H1 (cell line): Measurements from ENCODE around the gene TRIM44. TPM values are rescaled to one million over a fixed set of nuclear protein-coding genes. Genes with fewer than 3 reads are reported as not detected.

Source experiments
- CTCF ChIA-PET: fragments of 300-600 bp; sonication (Branson Sonifier 250); formaldehyde crosslinking; loops from one replicate; lab custom pipeline; 2021; ENCODE audit not compliant: partially characterized antibody; lab: Charles Lee
- POLR2A ChIA-PET: fragments of 300-600 bp; sonication (Branson Sonifier 250); formaldehyde crosslinking; loops from one replicate; lab custom pipeline; 2021; ENCODE audit warnings: inconsistent platforms; ENCODE audit not compliant: partially characterized antibody; lab: Charles Lee
- DNase-seq, 2 experiments: peaks; one replicate each; pipeline versions ENCODE4 v3.0.0 to v3.0.0-alpha.2; 2010 to 2022; ENCODE audit warnings: low spot score in 2 of 2, low read depth in 1 of 2, mixed read lengths in 1 of 2
- FAIRE-seq: peaks from 2 replicates; lab custom pipeline; 2011; peaks lifted over from hg19 to GRCh38; lab: Jason Lieb, UNC
- H2AFZ ChIP-seq: 2 replicates; pipeline ENCODE4 v1.8.1; 2012; ENCODE audit warnings: low read length, inconsistent platforms
- H2AK5ac ChIP-seq: 2 replicates; pipeline ENCODE4 v1.6.1; 2013; ENCODE audit warnings: low read depth, low read length
- H2BK120ac ChIP-seq: replicated peaks from 2 replicates; pipeline ENCODE3; 2013; ENCODE audit warnings: low read depth, low read length, inconsistent platforms
- H2BK12ac ChIP-seq: 2 replicates; pipeline ENCODE4 v1.6.1; 2013; ENCODE audit warnings: low read depth, low read length
- H2BK15ac ChIP-seq: 2 replicates; pipeline ENCODE4 v1.6.1; 2013; ENCODE audit warnings: low read length
- H2BK20ac ChIP-seq: 2 replicates; pipeline ENCODE4 v1.6.1; 2013; ENCODE audit warnings: low read length
- H2BK5ac ChIP-seq: 2 replicates; pipeline ENCODE4 v1.6.1; 2013; ENCODE audit warnings: low read depth, low read length
- H3K14ac ChIP-seq: 2 replicates; pipeline ENCODE4 v1.6.1; 2013; ENCODE audit warnings: inconsistent platforms; ENCODE audit not compliant: insufficient read length
- H3K18ac ChIP-seq: 2 replicates; pipeline ENCODE4 v1.6.1; 2013; ENCODE audit warnings: low read length; ENCODE audit errors: extremely low read depth
- H3K23ac ChIP-seq: 2 replicates; pipeline ENCODE4 v1.6.1; 2013; ENCODE audit warnings: inconsistent platforms; ENCODE audit not compliant: insufficient read length
- H3K23me2 ChIP-seq: 2 replicates; pipeline ENCODE4 v1.6.1; 2013; ENCODE audit warnings: low read depth, low read length
- H3K27ac ChIP-seq: 2 replicates; pipeline ENCODE4 v1.6.1; 2011; ENCODE audit warnings: low read depth, low read length, inconsistent platforms
- H3K27me3 ChIP-seq, 4 experiments: replicated peaks in 1 of 4; 1 replicate in 1 of 4; 2 replicates in 3 of 4; pipeline versions ENCODE4 v1.6.1 to v1.8.1; 2011 to 2013; ENCODE audit warnings: low read length in 3 of 4, mild to moderate bottlenecking in 3 of 4, inconsistent platforms in 2 of 4, mixed read lengths in 2 of 4, moderate library complexity in 1 of 4; ENCODE audit not compliant: control insufficient read depth in 3 of 4, insufficient read depth in 3 of 4; ENCODE audit errors: extremely low read depth in 1 of 4
- H3K36me3 ChIP-seq, 4 experiments: 2 replicates each; pipeline versions ENCODE4 v1.6.1 to v1.8.1; 2011 to 2013; ENCODE audit warnings: mild to moderate bottlenecking in 4 of 4, low read length in 3 of 4, moderate library complexity in 2 of 4, control low read depth in 1 of 4, inconsistent platforms in 1 of 4; ENCODE audit not compliant: insufficient read depth in 4 of 4, control insufficient read depth in 2 of 4
- H3K4ac ChIP-seq: replicated peaks from 2 replicates; pipeline ENCODE3; 2013; ENCODE audit warnings: low read length, low read depth, mixed read lengths, inconsistent platforms; ENCODE audit not compliant: insufficient read length
- H3K4me1 ChIP-seq, 4 experiments: replicated peaks in 1 of 4; 1 replicate in 1 of 4; 2 replicates in 3 of 4; pipeline versions ENCODE4 v1.6.1 to v1.8.1; 2011 to 2013; ENCODE audit warnings: low read length in 3 of 4, inconsistent platforms in 2 of 4, mixed read lengths in 1 of 4; ENCODE audit not compliant: insufficient read depth in 4 of 4, control insufficient read depth in 3 of 4
- H3K4me2 ChIP-seq, 2 experiments: 2 replicates each; pipeline versions ENCODE4 v1.6.1 to v1.8.1; 2011 to 2013; ENCODE audit warnings: low read depth in 2 of 2, low read length in 2 of 2, control low read depth in 1 of 2, inconsistent platforms in 1 of 2, mild to moderate bottlenecking in 1 of 2; ENCODE audit not compliant: insufficient read depth in 1 of 2
- H3K4me3 ChIP-seq, 4 experiments: fragments of 200-600, 300-600 bp in 1 of 4; sonication (generic), shearing (Covaris generic), sonication (Bioruptor Twin) in 1 of 4; 2 replicates each; pipeline versions ENCODE4 v1.5.1 to v1.8.1; 2011 to 2016; ENCODE audit warnings: low read length in 4 of 4, low read depth in 3 of 4, control low read depth in 2 of 4, inconsistent platforms in 2 of 4, mild to moderate bottlenecking in 2 of 4, mixed read lengths in 1 of 4, moderate library complexity in 1 of 4; ENCODE audit not compliant: insufficient read depth in 2 of 4; ENCODE audit errors: extremely low read depth in 1 of 4
- H3K56ac ChIP-seq: replicated peaks from 2 replicates; pipeline ENCODE3; 2013; ENCODE audit warnings: low read depth, mild to moderate bottlenecking, mixed read lengths, low read length, inconsistent platforms; ENCODE audit not compliant: insufficient read length
- H3K79me1 ChIP-seq: 2 replicates; pipeline ENCODE4 v1.6.1; 2013; ENCODE audit warnings: low read depth, low read length, control low read depth
- H3K79me2 ChIP-seq, 2 experiments: 2 replicates each; pipeline versions ENCODE4 v1.6.1 to v1.8.1; 2012 to 2013; ENCODE audit warnings: low read length in 2 of 2, mild to moderate bottlenecking in 2 of 2, inconsistent platforms in 1 of 2; ENCODE audit not compliant: insufficient read depth in 2 of 2, control insufficient read depth in 1 of 2
- H3K9ac ChIP-seq, 4 experiments: replicated peaks in 1 of 4; 1 replicate in 1 of 4; 2 replicates in 3 of 4; pipeline versions ENCODE4 v1.6.1 to v1.8.1; 2011 to 2013; ENCODE audit warnings: low read depth in 3 of 4, low read length in 3 of 4, control low read depth in 2 of 4, mild to moderate bottlenecking in 2 of 4, moderate library complexity in 2 of 4, inconsistent platforms in 1 of 4; ENCODE audit errors: extremely low read depth in 1 of 4
- H3K9me3 ChIP-seq, 2 experiments: 2 replicates each; pipeline versions ENCODE4 v1.6.1 to v1.8.1; 2012 to 2013; ENCODE audit warnings: mild to moderate bottlenecking in 2 of 2, moderate library complexity in 2 of 2, control low read depth in 1 of 2, inconsistent platforms in 1 of 2, low read depth in 1 of 2, low read length in 1 of 2, mixed read lengths in 1 of 2; ENCODE audit not compliant: insufficient read depth in 2 of 2
- H4K20me1 ChIP-seq, 2 experiments: replicated peaks in 1 of 2; 2 replicates each; pipeline versions ENCODE3 to v1.8.1; 2011 to 2013; ENCODE audit warnings: inconsistent platforms in 2 of 2, low read length in 2 of 2, mild to moderate bottlenecking in 1 of 2; ENCODE audit not compliant: insufficient read depth in 2 of 2, control insufficient read depth in 1 of 2
- H4K5ac ChIP-seq: 2 replicates; pipeline ENCODE4 v1.6.1; 2013; ENCODE audit warnings: low read length, low read depth, mixed read lengths, inconsistent platforms; ENCODE audit not compliant: insufficient read length
- H4K8ac ChIP-seq: 2 replicates; pipeline ENCODE4 v1.8.0; 2013; ENCODE audit warnings: mild to moderate bottlenecking, moderate library complexity, low read length, inconsistent platforms; ENCODE audit not compliant: insufficient read depth; ENCODE audit errors: extremely low read depth
- H4K91ac ChIP-seq: replicated peaks from 2 replicates; pipeline ENCODE3; 2013; ENCODE audit warnings: low read length, mixed read lengths, inconsistent platforms; ENCODE audit not compliant: insufficient read length
- CREB1 ChIP-seq: IDR thresholded peaks from 2 replicates; pipeline ENCODE4 v1.6.1; 2012; ENCODE audit warnings: inconsistent platforms
- HDAC2 ChIP-seq, 2 experiments: fragments of 300-600 bp in 1 of 2; sonication (generic) in 1 of 2; IDR thresholded peaks; 2 replicates each; pipeline ENCODE4 v1.6.1; 2011 to 2012; ENCODE audit warnings: low read depth in 2 of 2, low read length in 2 of 2, mild to moderate bottlenecking in 2 of 2, moderate library complexity in 2 of 2, borderline replicate concordance in 1 of 2, inconsistent platforms in 1 of 2
- JUN ChIP-seq: IDR thresholded peaks from 2 replicates; pipeline ENCODE4 v1.6.1; 2011; ENCODE audit warnings: low read depth, mild to moderate bottlenecking, improper control_type of control experiment, low read length
- NANOG ChIP-seq: IDR thresholded peaks from 2 replicates; pipeline ENCODE4 v1.6.1; 2011; ENCODE audit warnings: low read length, low read depth, mild to moderate bottlenecking, inconsistent platforms; ENCODE audit not compliant: insufficient read depth, poor library complexity, severe bottlenecking
- RNF2 ChIP-seq: fragments of 200-900, 300-1000 bp; sonication (generic); IDR thresholded peaks from 2 replicates; pipeline ENCODE4 v1.7.1; 2016; ENCODE audit warnings: borderline replicate concordance, low read depth, mild to moderate bottlenecking, antibody characterized with exemption, low read length; ENCODE audit not compliant: poor library complexity, severe bottlenecking; ENCODE audit errors: missing control alignments
- RXRA ChIP-seq: IDR thresholded peaks from 2 replicates; pipeline ENCODE4 v1.6.1; 2011; ENCODE audit warnings: low read depth, mild to moderate bottlenecking, low read length, moderate library complexity; ENCODE audit not compliant: insufficient read depth
- SUZ12 ChIP-seq: fragments of 200-600 bp; sonication (generic); IDR thresholded peaks from 2 replicates; pipeline ENCODE4 v1.6.1; 2012; ENCODE audit warnings: mild to moderate bottlenecking, inconsistent platforms, low read length, moderate library complexity, mixed read lengths
- TAF7 ChIP-seq: optimal IDR thresholded peaks from 2 replicates; pipeline ENCODE3; 2011; ENCODE audit warnings: low read depth, mild to moderate bottlenecking, inconsistent platforms, low read length, moderate library complexity, borderline replicate concordance
- USF2 ChIP-seq: IDR thresholded peaks from 2 replicates; pipeline ENCODE4 v1.6.1; 2011; ENCODE audit warnings: low read length, improper control_type of control experiment
- YY1 ChIP-seq: IDR thresholded peaks from 2 replicates; pipeline ENCODE4 v1.6.1; 2011; ENCODE audit warnings: low read depth, mild to moderate bottlenecking, low read length
- WGBS, 2 experiments: shearing (Covaris generic) in 1 of 2; methylation state at CpG; one replicate each; pipeline versions ENCODE4 v1.1.6 to v1.1.7; 2013 to 2015; ENCODE audit warnings: low lambda C conversion rate in 2 of 2, mixed read lengths in 2 of 2, inconsistent platforms in 1 of 2, low coverage in 1 of 2, missing lambda C conversion rate in 1 of 2; ENCODE audit not compliant: insufficient replicate concordance in 2 of 2, insufficient coverage in 1 of 2, insufficient read length in 1 of 2; ENCODE audit errors: extremely low coverage in 1 of 2, missing lambda C conversion rate in 1 of 2; 5-methylcytosine and 5-hydroxymethylcytosine counted together
- polyA plus RNA-seq, 7 experiments: library from polyadenylated mRNA; depleted of rRNA in 3 of 7; stranded (reverse) in 5 of 7; unstranded in 2 of 7; fragments of >200 nt in 5 of 7; fragments of 200-250 nt in 2 of 7; gene quantifications; 1 replicate in 5 of 7; 2 replicates in 1 of 7; 4 replicates in 1 of 7; pipeline versions ENCODE4 v1.2.1 to v1.2.3, GENCODE V29; 2011 to 2013; ENCODE audit warnings: missing spikeins in 2 of 7, mixed read lengths in 2 of 7
- total RNA-seq: library from RNA; stranded (reverse); fragmentation: NEBNext Ultra II Directional; extraction: Animal tissue kit (Norgen Biotek cat#: 25700); gene quantifications from 2 replicates; pipeline ENCODE4 v1.2.1, GENCODE V29; 2021

The TRIM44 gene
- total and polyA plus RNA-seq, 2 of the 8 experiments (the other 6 are each of a cell fraction or from before 2014, with no cell fraction given), result 13.9 to 34.4 TPM

GRCh38 chr11:35848616-35849015 is 186.0 kb downstream of the TRIM44 start:
- POLR2A ChIA-PET, result no interaction called here
- Histone ChIP-seq H3K23me2 (no peaks in the 10 kb centered on the region), H4K5ac (no peak overlapping the region), H3K79me1 (no peaks in the 10 kb centered on the region), H3K18ac (no peak overlapping the region), H2BK15ac (no peak overlapping the region), H2BK20ac (no peak overlapping the region), H2BK12ac (no peak overlapping the region), H3K23ac (no peak overlapping the region), H2AK5ac (no peak overlapping the region), H3K4me3 (no peak overlapping the region), H3K36me3 (no peaks in the 10 kb centered on the region), H3K14ac (no peak overlapping the region), H3K9me3 (no peaks in the 10 kb centered on the region), H4K91ac (no peak overlapping the region), H2BK5ac (no peak overlapping the region), H3K79me2 (no peaks in the 10 kb centered on the region), H2BK120ac (no peak overlapping the region), H3K4ac (no peak overlapping the region), H3K27me3 (no peaks in the 10 kb centered on the region), H4K20me1 (no peaks in the 10 kb centered on the region), H3K9ac (no peak overlapping the region), H3K4me1 (no peaks in the 10 kb centered on the region), H2AFZ (no peak overlapping the region), H3K4me2 (no peak overlapping the region), H4K8ac (no peak overlapping the region), H3K27ac (no peak overlapping the region), H3K56ac (no peak overlapping the region)
- FAIRE-seq, result no peak
- DNase-seq, result no peak
- CTCF ChIA-PET, result interaction anchor here (0.8 to 4.3 kb wide), 6 partner anchors 13 to 282 kb away, joined by 3 to 15 read pairs (median 4); no protein-coding TSS in a partner anchor
- TF ChIP-seq RXRA (no peak), RNF2 (no peak), SUZ12 (no peak), TAF7 (no peak), HDAC2 (IDR thresholded peaks at IDR 0.05; ENCODE audit: borderline replicate concordance in 1 of 2, low read depth in 2 of 2, low read length in 2 of 2) (no peak), JUN (no peak), CREB1 (no peak), NANOG (no peak), YY1 (no peak), USF2 (no peak)
- WGBS, 2 experiments, result 82% methylated on average over 4 of the region's 4 CpGs; no CpG with 5 or more reads in 1 of the 2 experiments
